Panc1 (cell line): ENCODE data around the gene CYSLTR1.

Experiments
- POLR2AphosphoS5 ChIP-seq: IDR thresholded peaks from 2 replicates; pipeline ENCODE4 v1.6.1; 2012; ENCODE audit warnings: mild to moderate bottlenecking, low read depth, low read length, moderate library complexity
- SIN3A ChIP-seq: IDR thresholded peaks from 2 replicates; pipeline ENCODE4 v1.6.1; 2012; ENCODE audit warnings: low read depth, mild to moderate bottlenecking, low read length, moderate library complexity, borderline replicate concordance; ENCODE audit not compliant: insufficient read depth
- TCF7L2 ChIP-seq: IDR thresholded peaks from 2 replicates; pipeline ENCODE4 v1.6.1; 2011; ENCODE audit warnings: mild to moderate bottlenecking, low read depth, low read length, inconsistent platforms
- TF ChIP-seq, protein P1 (sequence below): fragments of 450-650 bp; IDR thresholded peaks from 2 replicates; pipeline ENCODE4 v1.5.1; 2017; ENCODE audit warnings: mild to moderate bottlenecking
- TF ChIP-seq, protein P2 (sequence below), 2 experiments: IDR thresholded peaks; 2 replicates each; pipeline ENCODE4 v1.6.1; 2011 to 2012; ENCODE audit warnings: low read depth in 2 of 2, control low read depth in 1 of 2, low read length in 1 of 2, mild to moderate bottlenecking in 1 of 2, moderate library complexity in 1 of 2; ENCODE audit not compliant: insufficient read depth in 1 of 2

DNA sequence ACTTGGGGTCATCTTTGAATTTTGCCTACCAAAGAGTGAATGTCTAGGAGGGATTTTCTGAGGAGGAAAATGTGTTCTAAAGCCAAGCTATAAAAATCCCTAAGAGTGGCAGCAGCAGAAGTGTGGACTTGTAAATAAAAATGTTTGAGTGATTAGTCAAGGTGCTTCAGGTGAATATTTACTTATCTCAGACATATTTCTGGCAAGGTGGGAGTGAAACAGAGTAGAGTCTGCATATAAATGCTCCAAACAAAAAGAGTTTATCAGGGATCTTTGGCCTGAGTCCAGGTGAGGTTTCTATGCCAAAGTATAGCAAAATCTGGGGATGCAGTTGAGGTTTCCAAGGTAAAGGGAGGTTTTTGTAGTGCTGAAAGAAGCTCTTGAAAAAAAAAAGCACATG is 19.7 kb downstream of the CYSLTR1 start:
- no peak for TF ChIP-seq POLR2AphosphoS5
- TF ChIP-seq, protein P1, sequence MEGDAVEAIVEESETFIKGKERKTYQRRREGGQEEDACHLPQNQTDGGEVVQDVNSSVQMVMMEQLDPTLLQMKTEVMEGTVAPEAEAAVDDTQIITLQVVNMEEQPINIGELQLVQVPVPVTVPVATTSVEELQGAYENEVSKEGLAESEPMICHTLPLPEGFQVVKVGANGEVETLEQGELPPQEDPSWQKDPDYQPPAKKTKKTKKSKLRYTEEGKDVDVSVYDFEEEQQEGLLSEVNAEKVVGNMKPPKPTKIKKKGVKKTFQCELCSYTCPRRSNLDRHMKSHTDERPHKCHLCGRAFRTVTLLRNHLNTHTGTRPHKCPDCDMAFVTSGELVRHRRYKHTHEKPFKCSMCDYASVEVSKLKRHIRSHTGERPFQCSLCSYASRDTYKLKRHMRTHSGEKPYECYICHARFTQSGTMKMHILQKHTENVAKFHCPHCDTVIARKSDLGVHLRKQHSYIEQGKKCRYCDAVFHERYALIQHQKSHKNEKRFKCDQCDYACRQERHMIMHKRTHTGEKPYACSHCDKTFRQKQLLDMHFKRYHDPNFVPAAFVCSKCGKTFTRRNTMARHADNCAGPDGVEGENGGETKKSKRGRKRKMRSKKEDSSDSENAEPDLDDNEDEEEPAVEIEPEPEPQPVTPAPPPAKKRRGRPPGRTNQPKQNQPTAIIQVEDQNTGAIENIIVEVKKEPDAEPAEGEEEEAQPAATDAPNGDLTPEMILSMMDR = no peak
- TF ChIP-seq, protein P2, sequence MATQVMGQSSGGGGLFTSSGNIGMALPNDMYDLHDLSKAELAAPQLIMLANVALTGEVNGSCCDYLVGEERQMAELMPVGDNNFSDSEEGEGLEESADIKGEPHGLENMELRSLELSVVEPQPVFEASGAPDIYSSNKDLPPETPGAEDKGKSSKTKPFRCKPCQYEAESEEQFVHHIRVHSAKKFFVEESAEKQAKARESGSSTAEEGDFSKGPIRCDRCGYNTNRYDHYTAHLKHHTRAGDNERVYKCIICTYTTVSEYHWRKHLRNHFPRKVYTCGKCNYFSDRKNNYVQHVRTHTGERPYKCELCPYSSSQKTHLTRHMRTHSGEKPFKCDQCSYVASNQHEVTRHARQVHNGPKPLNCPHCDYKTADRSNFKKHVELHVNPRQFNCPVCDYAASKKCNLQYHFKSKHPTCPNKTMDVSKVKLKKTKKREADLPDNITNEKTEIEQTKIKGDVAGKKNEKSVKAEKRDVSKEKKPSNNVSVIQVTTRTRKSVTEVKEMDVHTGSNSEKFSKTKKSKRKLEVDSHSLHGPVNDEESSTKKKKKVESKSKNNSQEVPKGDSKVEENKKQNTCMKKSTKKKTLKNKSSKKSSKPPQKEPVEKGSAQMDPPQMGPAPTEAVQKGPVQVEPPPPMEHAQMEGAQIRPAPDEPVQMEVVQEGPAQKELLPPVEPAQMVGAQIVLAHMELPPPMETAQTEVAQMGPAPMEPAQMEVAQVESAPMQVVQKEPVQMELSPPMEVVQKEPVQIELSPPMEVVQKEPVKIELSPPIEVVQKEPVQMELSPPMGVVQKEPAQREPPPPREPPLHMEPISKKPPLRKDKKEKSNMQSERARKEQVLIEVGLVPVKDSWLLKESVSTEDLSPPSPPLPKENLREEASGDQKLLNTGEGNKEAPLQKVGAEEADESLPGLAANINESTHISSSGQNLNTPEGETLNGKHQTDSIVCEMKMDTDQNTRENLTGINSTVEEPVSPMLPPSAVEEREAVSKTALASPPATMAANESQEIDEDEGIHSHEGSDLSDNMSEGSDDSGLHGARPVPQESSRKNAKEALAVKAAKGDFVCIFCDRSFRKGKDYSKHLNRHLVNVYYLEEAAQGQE (IDR thresholded peaks at IDR 0.05; ENCODE audit: insufficient read depth in 1 of 2, low read depth in 2 of 2, low read length in 1 of 2) = no peak
- TF ChIP-seq TCF7L2 = no peak
- no peak for TF ChIP-seq SIN3A
